B cell (primary cell): ENCODE measurements around the gene AGXT. TPM values are rescaled to one million over a fixed set of nuclear protein-coding genes. Genes with fewer than 3 reads are reported as not detected.

Experiments
- ATAC-seq: fragments of 200-7000 bp; cut with Tn5 transposase; one replicate; pipeline ENCODE4 v1.10.0; 2021; ENCODE audit warnings: low read depth, mild to moderate bottlenecking, moderate number of reproducible peaks, moderate library complexity
- CTCF ChIA-PET: fragments of 350-600 bp; sonication (Branson Sonifier 250); formaldehyde crosslinking; loops from one replicate; lab custom pipeline; 2021; ENCODE audit warnings: antibody characterized with exemption, inconsistent platforms; lab: Charles Lee
- POLR2A ChIA-PET: fragments of 350-600 bp; sonication (Branson Sonifier 250); formaldehyde crosslinking; loops from one replicate; lab custom pipeline; 2021; ENCODE audit warnings: antibody characterized with exemption; lab: Charles Lee
- DNase-seq: peaks from one replicate; pipeline ENCODE4 v3.0.0; 2013
- H2AFZ ChIP-seq: 2 replicates; pipeline ENCODE4 v1.6.1; 2012; ENCODE audit warnings: mild to moderate bottlenecking, low read depth, low read length; ENCODE audit not compliant: insufficient read depth, poor library complexity, severe bottlenecking
- H3K27ac ChIP-seq, 2 donors: 1 replicate in 1 of 2; 2 replicates in 1 of 2; pipeline ENCODE4 v1.5.1; 2012 to 2013; ENCODE audit warnings: low read length in 2 of 2, mild to moderate bottlenecking in 2 of 2, moderate library complexity in 1 of 2
- H3K27me3 ChIP-seq, 4 experiments: fragments of 200-600 bp in 1 of 4; sonication (generic) in 1 of 4; replicated peaks in 1 of 4; 1 replicate in 2 of 4; 2 replicates in 2 of 4; pipeline versions ENCODE4 v1.6.1 to v1.7.0; 2013 to 2016; ENCODE audit warnings: low read length in 3 of 4, mild to moderate bottlenecking in 2 of 4, mixed read lengths in 1 of 4, moderate library complexity in 1 of 4; ENCODE audit not compliant: insufficient read depth in 4 of 4, control insufficient read depth in 3 of 4; ENCODE audit errors: control extremely low read depth in 1 of 4
- H3K36me3 ChIP-seq, 2 experiments: replicated peaks in 1 of 2; 1 replicate in 1 of 2; 2 replicates in 1 of 2; pipeline versions ENCODE4 v1.6.1 to v1.7.1; 2013; ENCODE audit warnings: low read length in 1 of 2; ENCODE audit not compliant: insufficient read depth in 2 of 2, control insufficient read depth in 1 of 2; ENCODE audit errors: control extremely low read depth in 1 of 2, extremely low read depth in 1 of 2
- H3K4me1 ChIP-seq, 2 donors: fragments of 200-600 bp in 1 of 2; sonication (generic) in 1 of 2; 1 replicate in 1 of 2; 2 replicates in 1 of 2; pipeline versions ENCODE4 v1.5.1 to v1.6.1; 2013 to 2017; ENCODE audit warnings: low read length in 2 of 2; ENCODE audit not compliant: control insufficient read depth in 2 of 2, insufficient read depth in 2 of 2
- H3K4me2 ChIP-seq: replicated peaks from 2 replicates; pipeline ENCODE3; 2012; ENCODE audit warnings: mild to moderate bottlenecking, low read depth, low read length; ENCODE audit not compliant: poor library complexity, severe bottlenecking
- H3K4me3 ChIP-seq, 5 experiments: fragments of 200-600 bp in 1 of 5; sonication (generic) in 1 of 5; 1 replicate in 3 of 5; 2 replicates in 2 of 5; pipeline versions ENCODE4 v1.5.1 to v1.7.0; 2011 to 2016; ENCODE audit warnings: low read length in 4 of 5, mild to moderate bottlenecking in 4 of 5, low read depth in 2 of 5, control low read depth in 1 of 5, moderate library complexity in 1 of 5; ENCODE audit not compliant: insufficient read depth in 1 of 5; ENCODE audit errors: control extremely low read depth in 1 of 5, extremely low read depth in 1 of 5
- H3K79me2 ChIP-seq: fragments of 200-600 bp; sonication (generic); one replicate; pipeline ENCODE4 v1.6.0; 2016; ENCODE audit warnings: low read length; ENCODE audit not compliant: control insufficient read depth, insufficient read depth
- H3K9ac ChIP-seq: fragments of 200-600 bp; sonication (generic); 2 replicates; pipeline ENCODE4 v1.6.1; 2017; ENCODE audit warnings: mild to moderate bottlenecking, low read length, moderate library complexity
- H3K9me3 ChIP-seq, 3 donors: one replicate each; pipeline versions ENCODE4 v1.6.1 to v1.7.1; 2013; ENCODE audit warnings: low read length in 2 of 3; ENCODE audit not compliant: control insufficient read depth in 2 of 3, insufficient read depth in 1 of 3; ENCODE audit errors: control extremely low read depth in 1 of 3
- H4K20me1 ChIP-seq: 2 replicates; pipeline ENCODE4 v1.6.0; 2012; ENCODE audit warnings: mild to moderate bottlenecking, low read length; ENCODE audit not compliant: insufficient read depth, control insufficient read depth, poor library complexity, severe bottlenecking
- H3K27ac Mint-ChIP-seq: one replicate; pipeline ENCODE4 v1.8.0; 2021; ENCODE audit warnings: mixed read lengths
- H3K27me3 Mint-ChIP-seq: one replicate; pipeline ENCODE4 v1.8.0; 2021; ENCODE audit warnings: mixed read lengths
- H3K4me1 Mint-ChIP-seq: one replicate; pipeline ENCODE4 v1.8.0; 2021; ENCODE audit warnings: mixed read lengths
- H3K4me3 Mint-ChIP-seq: one replicate; pipeline ENCODE4 v1.8.0; 2021; ENCODE audit warnings: mixed read lengths
- H3K9me3 Mint-ChIP-seq: one replicate; pipeline ENCODE4 v1.8.0; 2022; ENCODE audit warnings: mixed read lengths; ENCODE audit not compliant: insufficient read depth
- CTCF ChIP-seq: fragments of 200-600 bp; IDR thresholded peaks from one replicate; pipeline ENCODE4 v1.8.0; 2022; ENCODE audit warnings: antibody characterized with exemption, mild to moderate bottlenecking
- EZH2 ChIP-seq: IDR thresholded peaks from 2 replicates; pipeline ENCODE4 v1.6.1; 2012; ENCODE audit warnings: borderline replicate concordance, low read depth, mild to moderate bottlenecking, moderate library complexity, low read length; ENCODE audit not compliant: insufficient read depth, poor library complexity, severe bottlenecking
- WGBS: methylation state at CpG from one replicate; pipeline ENCODE4 v1.1.5; 2013; ENCODE audit warnings: missing lambda C conversion rate; ENCODE audit not compliant: insufficient coverage; 5-methylcytosine and 5-hydroxymethylcytosine counted together
- intact Hi-C: fragments of 100-400 bp; cut with micrococcal nuclease; formaldehyde crosslinking; loops from one replicate; pipeline ENCODE4 v1.10.0; 2022
- polyA plus RNA-seq: library from polyadenylated mRNA; depleted of rRNA; stranded (reverse); fragments of >200 nt; gene quantifications from 2 replicates; pipeline ENCODE4 v1.2.3, GENCODE V29; 2012
- total RNA-seq, 2 donors: library from RNA; stranded (reverse); fragments of 120-200 nt in 1 of 2; gene quantifications; 1 replicate in 1 of 2; 2 replicates in 1 of 2; pipeline versions ENCODE4 v1.2.3 to v1.2.4, GENCODE V29; 2013 to 2022

AGXT gene
- total and polyA plus RNA-seq, 2 donors (not counting 1 experiment from before 2014, with no cell fraction given), result not detected

- ChIA-PET CTCF (no interaction called here), POLR2A (no interaction called here)
- no peak overlapping the region for H3K27ac Mint-ChIP-seq
- 94% methylated on average over 25 of the region's 25 CpGs for WGBS
- H3K9me3 ChIP-seq, result no peaks in the 10 kb centered on the region
- DNase-seq (no peak), ATAC-seq (no peak)
- H3K27me3 ChIP-seq, result no peaks in the 10 kb centered on the region
- H3K4me3 Mint-ChIP-seq, result no peak overlapping the region
- no peak overlapping the region for H3K9ac ChIP-seq
- intact Hi-C loops, result no loop called here
- H3K36me3 ChIP-seq, result no peaks in the 10 kb centered on the region
- TF ChIP-seq CTCF, result no peak
- no peak for TF ChIP-seq EZH2
- H4K20me1 ChIP-seq, result no peaks in the 10 kb centered on the region
- no peaks in the 10 kb centered on the region for H3K4me1 Mint-ChIP-seq
- H3K4me3 ChIP-seq, result no peak overlapping the region
- H3K27ac ChIP-seq, result no peak overlapping the region
- H3K4me1 ChIP-seq, result no peaks in the 10 kb centered on the region
- H3K9me3 Mint-ChIP-seq, result no peaks in the 10 kb centered on the region
- H3K27me3 Mint-ChIP-seq, result peaks cover 20% of the 10 kb centered on the region
- no peak overlapping the region for H2AFZ ChIP-seq
- H3K4me2 ChIP-seq, result no peak overlapping the region
- H3K79me2 ChIP-seq, result no peaks in the 10 kb centered on the region
Observed at GRCh38 chr2:240869109-240869955, 708 bp downstream of the AGXT start.
